Mucosa of rectum (tissue), 2 donors: ENCODE measurements around the gene VKORC1L1.
"Not testable (repeated sequence)": the region's sequence is repeated elsewhere in the genome, so short reads cannot be mapped to it uniquely, and the experiment has no call there.

Experiments
- H3K27ac ChIP-seq, 2 donors: one replicate each; pipeline ENCODE4 v1.7.0; 2013; ENCODE audit warnings: inconsistent platforms in 2 of 2, low read depth in 2 of 2, low read length in 2 of 2
- H3K27me3 ChIP-seq, 2 donors: one replicate each; pipeline ENCODE4 v1.7.0; 2013; ENCODE audit warnings: low read length in 2 of 2; ENCODE audit not compliant: control insufficient read depth in 2 of 2, insufficient read depth in 2 of 2
- H3K36me3 ChIP-seq, 2 donors: one replicate each; pipeline ENCODE4 v1.7.0; 2013; ENCODE audit warnings: low read length in 2 of 2; ENCODE audit not compliant: control insufficient read depth in 2 of 2, insufficient read depth in 2 of 2
- H3K4me1 ChIP-seq, 2 donors: one replicate each; pipeline ENCODE4 v1.7.0; 2013; ENCODE audit warnings: low read length in 2 of 2, mild to moderate bottlenecking in 1 of 2; ENCODE audit not compliant: control insufficient read depth in 2 of 2, insufficient read depth in 2 of 2
- H3K4me3 ChIP-seq, 2 donors: one replicate each; pipeline ENCODE4 v1.7.0; 2013; ENCODE audit warnings: low read length in 2 of 2
- H3K9ac ChIP-seq, 2 donors: one replicate each; pipeline ENCODE4 v1.7.0; 2013; ENCODE audit warnings: low read length in 2 of 2, low read depth in 1 of 2, mild to moderate bottlenecking in 1 of 2
- H3K9me3 ChIP-seq, 2 donors: one replicate each; pipeline ENCODE4 v1.7.0; 2013; ENCODE audit warnings: low read length in 2 of 2; ENCODE audit not compliant: control insufficient read depth in 2 of 2
- donor health status: healthy.
- donor health status: Normal muscosa, but diverticular disease.

Gene VKORC1L1

GRCh38 chr7:65931685-65932084, 58.8 kb downstream of the VKORC1L1 start:
- H3K36me3 ChIP-seq, result no peaks in the 10 kb centered on the region
- peaks cover 0 to 7% of the 10 kb centered on the region in 2 donors for H3K4me1 ChIP-seq
- no peak overlapping the region for H3K9ac ChIP-seq
- no peaks in the 10 kb centered on the region for H3K9me3 ChIP-seq
- H3K27me3 ChIP-seq, result no peaks in the 10 kb centered on the region
- no peak overlapping the region for H3K27ac ChIP-seq
- H3K4me3 ChIP-seq, result no peak overlapping the region

GRCh38 chr7:65937296-65937695, 64.4 kb downstream of the VKORC1L1 start:
- no peaks in the 10 kb centered on the region for H3K27me3 ChIP-seq
- H3K36me3 ChIP-seq, result peaks cover 0 to 2% of the 10 kb centered on the region in 2 donors
- H3K9ac ChIP-seq, result no peak overlapping the region
- H3K4me1 ChIP-seq, result no peaks in the 10 kb centered on the region
- H3K27ac ChIP-seq, result no peak overlapping the region
- H3K4me3 ChIP-seq, result no peak overlapping the region
- H3K9me3 ChIP-seq, result no peaks in the 10 kb centered on the region

DNA sequence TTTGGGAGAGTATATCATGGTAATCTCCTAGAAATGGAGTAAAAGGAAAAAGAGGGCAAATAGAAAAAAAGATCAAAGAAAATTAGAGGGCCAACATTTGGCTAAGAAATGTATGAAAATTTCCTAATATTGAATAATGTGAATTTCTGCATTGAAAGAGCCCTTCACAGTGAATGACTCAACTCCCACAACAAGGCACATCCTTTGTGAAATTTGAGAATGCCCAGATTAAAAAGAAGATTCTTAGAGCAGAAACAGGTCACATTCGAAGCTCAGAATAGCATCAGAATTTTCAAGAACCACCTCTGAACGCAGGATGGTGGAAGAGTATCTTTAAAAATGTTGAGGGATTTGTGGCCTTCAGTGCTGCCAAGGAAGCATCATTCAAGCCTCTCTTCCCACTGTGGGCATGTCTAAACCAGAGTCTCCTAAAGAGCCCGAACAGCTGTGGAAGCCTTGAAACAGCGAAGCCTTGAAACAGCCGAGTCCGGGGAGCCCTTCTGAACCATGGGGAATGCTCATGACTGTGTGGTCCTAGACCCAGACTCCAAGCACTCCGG, 65.5 kb downstream of the VKORC1L1 start:
- H3K4me3 ChIP-seq, result no peak overlapping the region
- no peaks in the 10 kb centered on the region for H3K27me3 ChIP-seq
- H3K9ac ChIP-seq, result no peak overlapping the region
- peaks cover 0 to 2% of the 10 kb centered on the region in 2 donors for H3K36me3 ChIP-seq
- H3K9me3 ChIP-seq, result no peaks in the 10 kb centered on the region
- H3K27ac ChIP-seq, result no peak overlapping the region
- H3K4me1 ChIP-seq, result no peaks in the 10 kb centered on the region

DNA sequence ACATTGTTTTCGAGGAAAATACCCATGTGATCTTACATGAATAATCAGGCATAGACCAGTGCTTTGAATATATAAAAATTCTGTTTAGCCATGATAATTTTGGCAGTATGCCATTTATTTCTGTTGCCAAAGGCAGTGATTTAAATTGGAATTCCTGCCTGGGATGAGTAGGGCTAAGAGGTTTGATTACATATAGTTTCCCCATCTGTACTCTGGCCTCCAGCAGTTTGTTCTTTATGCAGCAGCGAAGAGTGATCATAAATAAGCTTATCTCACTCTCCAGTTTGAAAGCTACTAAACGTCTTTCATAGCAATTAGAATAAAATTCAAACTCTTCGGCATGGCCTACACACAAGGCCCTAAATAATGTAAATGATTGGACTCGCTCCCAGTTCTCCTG, 72.9 kb downstream of the VKORC1L1 start:
- H3K4me3 ChIP-seq, H3K27ac ChIP-seq, H3K36me3 ChIP-seq, H3K9ac ChIP-seq, H3K4me1 ChIP-seq, H3K27me3 ChIP-seq, H3K9me3 ChIP-seq: not testable (repeated sequence)

- no peak overlapping the region for H3K9ac ChIP-seq
- H3K27ac ChIP-seq, result no peak overlapping the region
- H3K36me3 ChIP-seq, result no peaks in the 10 kb centered on the region
- no peaks in the 10 kb centered on the region for H3K27me3 ChIP-seq
- H3K4me1 ChIP-seq, result no peaks in the 10 kb centered on the region
- H3K9me3 ChIP-seq, result no peaks in the 10 kb centered on the region
- no peak overlapping the region for H3K4me3 ChIP-seq
Measured at GRCh38 chr7:65946904-65947303, 74.0 kb downstream of the VKORC1L1 start.

GRCh38 chr7:65951837-65952578, 79.1 kb downstream of the VKORC1L1 start:
- no peak overlapping the region for H3K9ac ChIP-seq
- no peak overlapping the region for H3K27ac ChIP-seq
- no peaks in the 10 kb centered on the region for H3K27me3 ChIP-seq

DNA sequence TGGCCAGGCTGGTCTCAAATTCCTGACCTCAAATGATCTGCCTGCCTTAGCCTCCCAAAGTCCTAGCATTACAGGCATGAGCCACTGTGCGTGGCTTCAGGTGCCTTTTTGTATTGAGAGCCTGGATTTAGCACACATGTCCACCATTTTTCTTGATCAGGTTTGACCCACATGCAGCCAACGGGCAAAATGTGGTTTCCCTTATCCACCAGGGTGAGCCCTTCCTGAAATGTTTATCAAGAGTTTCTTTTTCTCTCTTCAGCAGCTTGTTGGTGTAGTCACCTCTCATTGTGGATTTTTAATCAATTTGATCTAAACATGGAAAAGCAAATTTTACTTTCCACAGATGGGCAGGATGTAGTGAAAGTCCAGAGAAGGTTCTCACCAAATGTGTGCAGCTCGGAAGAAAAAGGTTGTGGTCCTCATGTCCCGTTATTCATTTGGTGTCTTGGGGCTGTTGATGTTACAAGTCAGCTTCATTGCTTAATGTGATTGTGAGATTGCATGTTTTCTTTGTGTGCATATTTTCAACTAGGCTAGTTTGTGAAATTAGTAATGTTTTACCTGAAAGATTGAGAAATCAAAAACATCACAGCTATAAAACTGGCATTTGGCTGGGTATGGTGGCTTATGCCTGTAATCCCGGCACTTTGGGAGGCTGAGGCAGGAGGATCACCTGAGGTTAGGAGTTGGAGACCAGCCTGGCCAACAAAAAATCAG, 80.3 kb downstream of the VKORC1L1 start:
- H3K27ac ChIP-seq, result no peak overlapping the region
- H3K27me3 ChIP-seq, result no peaks in the 10 kb centered on the region
- H3K36me3 ChIP-seq, result peaks cover 13 to 23% of the 10 kb centered on the region in 2 donors
- H3K4me3 ChIP-seq, result no peak overlapping the region
- H3K9me3 ChIP-seq, result no peaks in the 10 kb centered on the region
- H3K9ac ChIP-seq, result no peak overlapping the region
- H3K4me1 ChIP-seq, result no peaks in the 10 kb centered on the region

More at GRCh38 chr7:65951837-65952578, 79.1 kb downstream of the VKORC1L1 start:
- H3K9me3 ChIP-seq, result no peaks in the 10 kb centered on the region
- no peaks in the 10 kb centered on the region for H3K4me1 ChIP-seq
- no peak overlapping the region for H3K4me3 ChIP-seq
- peaks cover 13 to 23% of the 10 kb centered on the region in 2 donors for H3K36me3 ChIP-seq

GRCh38 chr7:65953890-65954450, 81.1 kb downstream of the VKORC1L1 start:
- no peaks in the 10 kb centered on the region for H3K9me3 ChIP-seq
- H3K27ac ChIP-seq, result no peak overlapping the region
- H3K36me3 ChIP-seq, result peaks cover 17 to 23% of the 10 kb centered on the region in 2 donors
- no peak overlapping the region for H3K9ac ChIP-seq
- H3K4me3 ChIP-seq, result no peak overlapping the region
- no peaks in the 10 kb centered on the region for H3K4me1 ChIP-seq
- no peaks in the 10 kb centered on the region for H3K27me3 ChIP-seq

- Histone ChIP-seq H3K27ac (no peak overlapping the region), H3K4me1 (no peaks in the 10 kb centered on the region), H3K4me3 (no peak overlapping the region), H3K27me3 (no peaks in the 10 kb centered on the region), H3K9me3 (no peaks in the 10 kb centered on the region), H3K9ac (no peak overlapping the region), H3K36me3 (peaks cover 24 to 33% of the 10 kb centered on the region in 2 donors)
Measured at GRCh38 chr7:65955718-65956117, 82.8 kb downstream of the VKORC1L1 start.
